Prostate gland (tissue), 2 donors: ENCODE measurements around the gene RNPEP.

ENCODE experiments used
- CTCF ChIP-seq, 4 experiments: fragments of 200-600 bp in 2 of 4; fragments of 450-650 bp in 2 of 4; sonication (generic) in 2 of 4; IDR thresholded peaks; 1 replicate in 3 of 4; 2 replicates in 1 of 4; pipeline ENCODE4 v1.5.1; 2016 to 2019; ENCODE audit warnings: antibody characterized with exemption in 4 of 4, mild to moderate bottlenecking in 2 of 4, moderate library complexity in 2 of 4
- POLR2A ChIP-seq: fragments of 450-650 bp; IDR thresholded peaks from one replicate; pipeline ENCODE4 v1.6.1; 2016; ENCODE audit warnings: antibody characterized with exemption, mild to moderate bottlenecking
- POLR2AphosphoS5 ChIP-seq: sonication (generic); formaldehyde crosslinking; IDR thresholded peaks from one replicate; pipeline ENCODE4 v1.6.1; 2017; ENCODE audit warnings: antibody characterized with exemption

- TF ChIP-seq CTCF (IDR thresholded peaks at IDR 0.05), result no peak
- no peak for TF ChIP-seq POLR2A
- no peak for TF ChIP-seq POLR2AphosphoS5
Measured at GRCh38 chr1:201985355-201985754, 2.9 kb downstream of the RNPEP start.
